Testis (tissue), 2 donors: Measurements from ENCODE around the gene ARFIP1.

Experiments used
- POLR2A ChIP-seq: fragments of 450-650 bp; IDR thresholded peaks from one replicate; pipeline ENCODE4 v1.6.1; 2017; ENCODE audit warnings: antibody characterized with exemption, mild to moderate bottlenecking, moderate library complexity
- TF ChIP-seq, protein P1 (sequence below), 3 experiments: fragments of 450-650 bp in 2 of 3; fragments of 200-600 bp in 1 of 3; sonication (generic) in 1 of 3; IDR thresholded peaks; one replicate each; pipeline ENCODE4 v1.5.1; 2016 to 2019; ENCODE audit warnings: antibody characterized with exemption in 3 of 3, mild to moderate bottlenecking in 2 of 3, moderate library complexity in 1 of 3

GRCh38 chr4:152858934-152859333 lies 79.2 kb downstream of the ARFIP1 start:
- TF ChIP-seq POLR2A, result no peak
- TF ChIP-seq, protein P1, sequence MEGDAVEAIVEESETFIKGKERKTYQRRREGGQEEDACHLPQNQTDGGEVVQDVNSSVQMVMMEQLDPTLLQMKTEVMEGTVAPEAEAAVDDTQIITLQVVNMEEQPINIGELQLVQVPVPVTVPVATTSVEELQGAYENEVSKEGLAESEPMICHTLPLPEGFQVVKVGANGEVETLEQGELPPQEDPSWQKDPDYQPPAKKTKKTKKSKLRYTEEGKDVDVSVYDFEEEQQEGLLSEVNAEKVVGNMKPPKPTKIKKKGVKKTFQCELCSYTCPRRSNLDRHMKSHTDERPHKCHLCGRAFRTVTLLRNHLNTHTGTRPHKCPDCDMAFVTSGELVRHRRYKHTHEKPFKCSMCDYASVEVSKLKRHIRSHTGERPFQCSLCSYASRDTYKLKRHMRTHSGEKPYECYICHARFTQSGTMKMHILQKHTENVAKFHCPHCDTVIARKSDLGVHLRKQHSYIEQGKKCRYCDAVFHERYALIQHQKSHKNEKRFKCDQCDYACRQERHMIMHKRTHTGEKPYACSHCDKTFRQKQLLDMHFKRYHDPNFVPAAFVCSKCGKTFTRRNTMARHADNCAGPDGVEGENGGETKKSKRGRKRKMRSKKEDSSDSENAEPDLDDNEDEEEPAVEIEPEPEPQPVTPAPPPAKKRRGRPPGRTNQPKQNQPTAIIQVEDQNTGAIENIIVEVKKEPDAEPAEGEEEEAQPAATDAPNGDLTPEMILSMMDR (IDR thresholded peaks at IDR 0.05), result no peak
